Peyer's patch (tissue), 4 donors: ENCODE measurements around the gene ARHGDIG. TPM values are rescaled to one million over a fixed set of nuclear protein-coding genes. Genes with fewer than 3 reads are reported as not detected.

Experiments
- DNase-seq, 3 donors: peaks; one replicate each; pipeline ENCODE4 v3.0.0-alpha.2; 2017 to 2019
- H3K27ac ChIP-seq, 4 donors: fragments of 200-600 bp; sonication (generic); one replicate each; pipeline ENCODE4 v1.5.1; 2016 to 2019
- H3K27me3 ChIP-seq, 2 donors: fragments of 200-600 bp; sonication (generic); one replicate each; pipeline ENCODE4 v1.5.1; 2019
- H3K36me3 ChIP-seq, 3 donors: fragments of 200-600 bp; sonication (generic); one replicate each; pipeline ENCODE4 v1.5.1; 2016 to 2019
- H3K4me1 ChIP-seq, 4 donors: fragments of 200-600 bp; sonication (generic); one replicate each; pipeline ENCODE4 v1.5.1; 2016 to 2019
- H3K4me3 ChIP-seq, 4 donors: fragments of 200-600 bp; sonication (generic); 1 replicate in 3 of 4; 2 replicates in 1 of 4; pipeline ENCODE4 v1.5.1; 2016 to 2019; ENCODE audit warnings: mild to moderate bottlenecking in 1 of 4
- H3K9me3 ChIP-seq, 4 donors: fragments of 200-600 bp; sonication (generic); one replicate each; pipeline ENCODE4 v1.5.1; 2016 to 2019; ENCODE audit warnings: mild to moderate bottlenecking in 1 of 4
- POLR2A ChIP-seq, 2 donors: fragments of 450-650 bp; IDR thresholded peaks; one replicate each; pipeline ENCODE4 v1.5.1; 2017; ENCODE audit warnings: antibody characterized with exemption in 2 of 2, mild to moderate bottlenecking in 2 of 2, moderate library complexity in 2 of 2
- total RNA-seq, 4 donors: library from RNA; depleted of rRNA; stranded (reverse); fragments of >200 nt; gene quantifications; one replicate each; pipeline ENCODE4 v1.1.0, GENCODE V29; 2016
- TF ChIP-seq, protein P1 (sequence below), 6 experiments: fragments of 450-650 bp in 4 of 6; fragments of 200-600 bp in 2 of 6; sonication (generic) in 1 of 6; IDR thresholded peaks; one replicate each; pipeline ENCODE4 v1.5.1; 2017 to 2019; ENCODE audit warnings: antibody characterized with exemption in 6 of 6, mild to moderate bottlenecking in 3 of 6, moderate library complexity in 1 of 6

Gene ARHGDIG
- total RNA-seq, 4 donors from 2014 or later, result 3.7 to 112 (median 67.5) TPM; not detected in 1

DNA sequence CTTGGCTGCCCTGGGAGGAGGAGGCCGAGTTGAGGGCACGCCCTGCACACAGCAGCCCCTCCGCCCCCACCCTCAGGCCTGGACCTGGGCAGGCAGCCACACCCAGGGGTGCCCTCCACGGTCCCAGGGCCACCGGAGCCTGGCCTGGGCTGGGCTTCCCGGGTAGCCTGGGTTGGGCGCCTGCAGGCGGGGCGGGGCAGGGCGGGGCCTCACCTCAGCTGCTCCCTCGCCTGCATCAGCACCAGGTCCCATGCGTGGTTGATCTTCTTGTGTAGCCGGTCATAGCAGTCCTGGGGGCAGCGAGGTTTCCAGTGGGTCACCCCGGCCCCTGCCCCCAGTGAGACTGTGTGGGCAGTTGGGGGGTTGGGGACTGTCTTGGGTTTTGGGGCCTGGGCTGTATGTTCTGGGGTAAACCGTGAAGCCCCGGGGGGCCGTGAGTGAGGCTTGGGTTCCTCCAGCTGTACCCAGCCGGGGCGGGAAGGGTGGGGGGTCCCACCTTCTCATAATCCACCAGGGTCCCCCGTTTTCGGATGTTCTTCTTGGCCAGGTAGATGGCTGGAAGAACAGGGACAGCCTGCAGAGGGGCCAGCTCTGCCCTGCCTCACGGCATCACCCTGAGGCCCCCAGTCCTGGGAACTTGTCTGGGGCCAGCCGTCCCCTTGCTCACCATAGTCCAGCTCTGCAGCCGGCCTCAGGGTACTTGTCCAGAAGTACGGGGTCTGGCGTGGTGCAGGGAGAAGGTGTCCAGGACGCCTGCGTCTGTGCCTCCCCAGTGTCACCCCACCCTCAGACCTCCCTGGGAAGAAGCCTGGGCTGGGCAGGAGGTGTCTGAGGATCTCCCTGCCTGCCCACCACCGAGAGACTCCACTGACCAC is 6.6 kb upstream of the ARHGDIG start:
- H3K9me3 ChIP-seq, result no peaks in the 10 kb centered on the region
- DNase-seq, result peak in 2 of 3 donors; percentile 83 to 86
- TF ChIP-seq, protein P1, sequence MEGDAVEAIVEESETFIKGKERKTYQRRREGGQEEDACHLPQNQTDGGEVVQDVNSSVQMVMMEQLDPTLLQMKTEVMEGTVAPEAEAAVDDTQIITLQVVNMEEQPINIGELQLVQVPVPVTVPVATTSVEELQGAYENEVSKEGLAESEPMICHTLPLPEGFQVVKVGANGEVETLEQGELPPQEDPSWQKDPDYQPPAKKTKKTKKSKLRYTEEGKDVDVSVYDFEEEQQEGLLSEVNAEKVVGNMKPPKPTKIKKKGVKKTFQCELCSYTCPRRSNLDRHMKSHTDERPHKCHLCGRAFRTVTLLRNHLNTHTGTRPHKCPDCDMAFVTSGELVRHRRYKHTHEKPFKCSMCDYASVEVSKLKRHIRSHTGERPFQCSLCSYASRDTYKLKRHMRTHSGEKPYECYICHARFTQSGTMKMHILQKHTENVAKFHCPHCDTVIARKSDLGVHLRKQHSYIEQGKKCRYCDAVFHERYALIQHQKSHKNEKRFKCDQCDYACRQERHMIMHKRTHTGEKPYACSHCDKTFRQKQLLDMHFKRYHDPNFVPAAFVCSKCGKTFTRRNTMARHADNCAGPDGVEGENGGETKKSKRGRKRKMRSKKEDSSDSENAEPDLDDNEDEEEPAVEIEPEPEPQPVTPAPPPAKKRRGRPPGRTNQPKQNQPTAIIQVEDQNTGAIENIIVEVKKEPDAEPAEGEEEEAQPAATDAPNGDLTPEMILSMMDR (IDR thresholded peaks at IDR 0.05), result no peak
- no peak for TF ChIP-seq POLR2A (IDR thresholded peaks at IDR 0.05)
- H3K36me3 ChIP-seq, result no peaks in the 10 kb centered on the region
- no peaks in the 10 kb centered on the region for H3K27me3 ChIP-seq
- H3K27ac ChIP-seq, result peak overlapping the region in 2 of 4 donors; percentile 32 to 72
- H3K4me1 ChIP-seq, result peaks cover 0 to 28% (median 7%) of the 10 kb centered on the region in 4 donors
- H3K4me3 ChIP-seq, result no peak overlapping the region

DNA sequence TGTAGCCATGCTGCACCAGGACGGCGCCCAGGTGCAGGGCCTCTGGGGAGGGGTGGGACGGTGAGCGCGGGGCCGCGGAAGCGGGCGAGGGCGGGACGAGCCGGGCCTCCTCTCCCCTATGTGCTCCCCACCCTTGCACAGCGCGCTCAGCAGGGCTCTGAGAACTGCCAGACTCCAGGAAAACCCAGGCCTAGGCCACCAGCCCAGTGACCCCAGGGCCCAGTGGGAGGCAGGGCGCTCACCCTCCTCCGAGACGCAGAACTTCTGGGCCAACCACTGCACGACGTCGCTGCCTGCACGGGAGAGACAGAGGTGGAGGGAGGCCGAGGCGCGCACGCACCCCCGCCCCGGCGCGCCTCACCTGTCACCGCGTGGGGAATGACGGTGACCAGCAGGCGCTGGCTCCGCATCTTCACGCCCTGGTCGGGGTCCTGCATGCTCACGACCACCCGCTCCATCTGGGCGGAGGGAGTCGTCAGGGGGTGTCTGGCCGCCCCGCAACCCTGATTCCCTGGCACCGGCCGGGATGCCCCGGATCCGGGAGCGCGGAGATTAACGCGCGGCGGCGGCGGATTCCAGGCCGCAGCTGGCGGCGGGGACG is 5.2 kb upstream of the ARHGDIG start:
- no peak for DNase-seq
- Histone ChIP-seq H3K36me3 (no peaks in the 10 kb centered on the region), H3K4me1 (peaks cover 0 to 36% (median 9%) of the 10 kb centered on the region in 4 donors), H3K27me3 (peaks cover 0 to 3% of the 10 kb centered on the region in 2 donors), H3K27ac (peak overlapping the region in 1 of 4 donors; percentile 72), H3K4me3 (peak overlapping the region; percentile 4 to 60 (median 42)), H3K9me3 (no peaks in the 10 kb centered on the region)
- peak in 1 of 2 donors; percentile 29 for TF ChIP-seq POLR2A (IDR thresholded peaks at IDR 0.05)
- TF ChIP-seq, protein P1 (IDR thresholded peaks at IDR 0.05), result no peak

DNA sequence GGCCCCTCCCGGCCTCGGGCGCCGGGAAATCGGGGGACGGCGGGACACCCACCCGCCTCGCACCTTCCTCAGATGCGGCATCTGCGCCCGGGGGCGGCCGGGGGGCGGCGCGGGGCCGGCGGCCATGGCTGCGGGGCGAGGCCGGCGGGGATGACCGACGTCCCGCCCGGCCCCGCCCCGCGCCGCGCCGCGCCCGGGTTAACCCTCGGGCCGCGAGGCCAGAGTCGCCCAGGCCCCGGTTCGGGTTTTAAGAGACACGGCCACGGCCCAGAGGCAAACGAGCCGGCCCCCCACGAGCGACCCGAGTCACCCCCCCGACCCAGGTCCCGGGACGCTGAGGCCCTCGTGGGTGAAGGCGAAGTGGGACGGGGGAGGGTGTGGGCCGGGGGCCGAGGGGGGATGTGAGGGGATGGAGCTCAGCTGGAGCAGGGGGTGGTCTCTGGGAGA is 4.6 kb upstream of the ARHGDIG start, which contains the start of gene RGS11:
RGS11 (minus strand) TSS at position 159 of the 447 bp plus-strand sequence; CDS start at position 126, 33 bp downstream.
- peak within 1 kb of the TSS; percentile 4 to 60 (median 42) for H3K4me3 ChIP-seq
- TF ChIP-seq, protein P1 (IDR thresholded peaks at IDR 0.05), result no peak
- no peak for TF ChIP-seq POLR2A (IDR thresholded peaks at IDR 0.05)
- H3K4me1 ChIP-seq, result peaks cover 0 to 39% (median 12%) of the 10 kb centered on the region in 4 donors
- no peaks in the 10 kb centered on the region for H3K9me3 ChIP-seq
- H3K27ac ChIP-seq, result peak within 1 kb of the TSS in 1 of 4 donors; percentile 72
- no peaks in the 10 kb centered on the region for H3K36me3 ChIP-seq
- H3K27me3 ChIP-seq, result peaks cover 0 to 6% of the 10 kb centered on the region in 2 donors
- no peak for DNase-seq

DNA sequence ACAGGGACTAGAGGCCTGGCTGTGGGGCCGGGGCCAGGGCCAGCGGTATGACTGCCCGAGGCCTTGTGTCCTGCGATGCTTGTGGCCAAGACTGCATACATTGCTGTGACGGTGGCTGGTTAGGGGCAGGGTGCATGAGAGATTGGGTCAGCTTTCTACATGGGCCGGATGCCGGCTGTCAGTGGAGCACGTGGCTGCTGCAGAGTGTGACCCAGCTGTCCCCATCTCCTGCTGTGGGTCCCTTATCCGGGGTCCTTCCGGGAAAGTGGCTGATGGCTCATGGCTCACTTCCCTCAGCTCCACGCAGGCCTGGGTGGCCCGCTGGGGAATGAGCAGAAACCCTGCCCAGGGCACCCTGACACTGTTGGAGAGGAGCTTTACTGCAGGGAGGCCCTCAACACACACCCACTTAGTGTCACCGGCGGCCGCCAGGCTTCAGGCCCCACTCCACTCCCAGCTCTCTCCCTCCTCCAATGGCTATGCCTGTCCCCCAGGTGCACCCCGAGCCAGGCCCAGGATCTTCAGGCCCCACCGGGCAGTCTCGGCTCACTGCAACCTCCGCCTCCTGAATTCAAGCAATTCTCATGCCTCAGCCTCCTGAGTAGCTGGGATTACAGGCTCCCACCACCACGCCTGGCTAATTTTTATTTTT is 3.8 kb upstream of the ARHGDIG start:
- peak overlapping the region in 1 of 4 donors; percentile 48 for H3K4me3 ChIP-seq
- peak overlapping the region in 1 of 4 donors; percentile 72 for H3K27ac ChIP-seq
- peaks cover 0 to 47% (median 14%) of the 10 kb centered on the region in 4 donors for H3K4me1 ChIP-seq
- DNase-seq, result no peak
- no peak for TF ChIP-seq POLR2A (IDR thresholded peaks at IDR 0.05)
- TF ChIP-seq, protein P1 (IDR thresholded peaks at IDR 0.05), result no peak
- peaks cover 0 to 13% of the 10 kb centered on the region in 2 donors for H3K27me3 ChIP-seq
- H3K36me3 ChIP-seq, result no peaks in the 10 kb centered on the region
- H3K9me3 ChIP-seq, result no peaks in the 10 kb centered on the region

DNA sequence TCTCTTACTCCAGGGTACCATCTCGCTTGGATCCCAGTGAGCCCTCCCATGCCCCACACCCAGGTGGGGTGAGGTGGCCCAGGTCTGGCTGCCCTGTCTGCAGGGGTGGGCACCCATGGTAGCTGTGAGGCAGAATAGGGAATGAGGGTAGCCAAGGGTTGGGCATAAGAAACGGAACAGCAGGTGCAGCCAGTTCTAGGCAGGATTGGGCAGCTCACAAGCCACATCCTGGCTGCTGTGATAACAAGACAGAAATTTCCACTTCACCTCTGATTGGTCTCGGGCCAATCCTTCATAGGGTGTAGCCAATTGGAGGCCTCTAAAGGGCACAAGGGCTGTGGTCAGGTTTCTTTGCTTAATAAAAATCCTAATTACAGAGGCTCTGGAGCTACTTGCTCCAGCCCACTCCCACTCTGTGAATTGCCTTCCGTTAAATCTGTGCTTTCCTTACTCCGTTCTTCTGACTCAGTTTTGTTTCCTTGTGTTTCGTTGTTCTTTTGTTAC is 1.5 kb upstream of the ARHGDIG start:
- no peaks in the 10 kb centered on the region for H3K9me3 ChIP-seq
- no peaks in the 10 kb centered on the region for H3K36me3 ChIP-seq
- DNase-seq, result no peak
- H3K27ac ChIP-seq, result no peak overlapping the region
- H3K4me1 ChIP-seq, result peaks cover 0 to 43% (median 14%) of the 10 kb centered on the region in 4 donors
- H3K4me3 ChIP-seq, result no peak overlapping the region
- H3K27me3 ChIP-seq, result peaks cover 0 to 18% of the 10 kb centered on the region in 2 donors
- TF ChIP-seq, protein P1 (IDR thresholded peaks at IDR 0.05), result no peak
- no peak for TF ChIP-seq POLR2A (IDR thresholded peaks at IDR 0.05)
